Endothelial cell of umbilical vein (primary cell): ENCODE data around the gene XRRA1.

Experiments used
- CTCF ChIP-seq, 2 donors: IDR thresholded peaks; 1 replicate in 1 of 2; 2 replicates in 1 of 2; pipeline ENCODE4 v1.5.1; 2011; ENCODE audit warnings: low read length in 2 of 2, mild to moderate bottlenecking in 2 of 2, moderate library complexity in 2 of 2, control low read depth in 1 of 2, inconsistent platforms in 1 of 2, low read depth in 1 of 2; ENCODE audit not compliant: insufficient read depth in 1 of 2; ENCODE audit errors: extremely low read depth in 1 of 2
- EZH2 ChIP-seq: IDR thresholded peaks from 2 replicates; pipeline ENCODE4 v1.6.1; 2012; ENCODE audit warnings: borderline replicate concordance, low read depth, mild to moderate bottlenecking, moderate library complexity, low read length, inconsistent platforms; ENCODE audit not compliant: severe bottlenecking
- JUN ChIP-seq: IDR thresholded peaks from 2 replicates; pipeline ENCODE4 v1.6.1; 2011; ENCODE audit warnings: borderline replicate concordance, low read depth; ENCODE audit not compliant: insufficient read length, insufficient read depth
- MAX ChIP-seq: IDR thresholded peaks from 2 replicates; pipeline ENCODE4 v1.6.1; 2011; ENCODE audit not compliant: insufficient read depth, insufficient read length
- MYC ChIP-seq: IDR thresholded peaks from one replicate; pipeline ENCODE4 v1.6.1; 2011; ENCODE audit warnings: mild to moderate bottlenecking, low read depth, low read length
- POLR2A ChIP-seq: IDR thresholded peaks from 2 replicates; pipeline ENCODE4 v1.6.1; 2012; ENCODE audit warnings: low read depth, mild to moderate bottlenecking, control low read depth, low read length

GRCh38 chr11:74842967-74843366 lies 105.9 kb downstream of the XRRA1 start:
- TF ChIP-seq CTCF (IDR thresholded peaks at IDR 0.05; ENCODE audit: extremely low read depth in 1 of 2, insufficient read depth in 1 of 2, low read depth in 1 of 2, low read length in 2 of 2) (peak in 1 of 2 donors; percentile 24), MYC (no peak), JUN (no peak), MAX (no peak), POLR2A (no peak), EZH2 (no peak)
